PC-9 (cell line): ENCODE data around the gene CDC123.

Source experiments
- CTCF ChIP-seq: fragments of 200-600 bp; sonication (generic); conservative IDR thresholded peaks from 2 replicates; pipeline ENCODE4 v1.6.1; 2017; ENCODE audit warnings: mixed run types, antibody characterized with exemption, mild to moderate bottlenecking, moderate library complexity
- EZH2 ChIP-seq: fragments of 200-600 bp; sonication (generic); IDR thresholded peaks from 2 replicates; pipeline ENCODE4 v1.8.0; 2017; ENCODE audit warnings: antibody characterized with exemption, low read depth

- no peak for TF ChIP-seq EZH2
- TF ChIP-seq CTCF: no peak
Measured at GRCh38 chr10:12228851-12229250, 32.9 kb downstream of the CDC123 start.
